ENCODE data around the gene NDOR1.

The NDOR1 gene

GRCh38 chr9:137201205-137201868 is 4.2 kb upstream of the NDOR1 start:
- DNase-seq (ENCODE audit: low read depth in 1 of 2, low spot score in 1 of 2), result peak in 1 of 2 experiments; percentile 22
- TF ChIP-seq GABPA (IDR thresholded peaks at IDR 0.05; ENCODE audit: low read depth) (no peak), POLR2AphosphoS5 (IDR thresholded peaks at IDR 0.05; ENCODE audit: low read depth) (no peak), SPI1 (IDR thresholded peaks at IDR 0.05; ENCODE audit: borderline replicate concordance, low read depth) (no peak)
- TF ChIP-seq, protein P1, sequence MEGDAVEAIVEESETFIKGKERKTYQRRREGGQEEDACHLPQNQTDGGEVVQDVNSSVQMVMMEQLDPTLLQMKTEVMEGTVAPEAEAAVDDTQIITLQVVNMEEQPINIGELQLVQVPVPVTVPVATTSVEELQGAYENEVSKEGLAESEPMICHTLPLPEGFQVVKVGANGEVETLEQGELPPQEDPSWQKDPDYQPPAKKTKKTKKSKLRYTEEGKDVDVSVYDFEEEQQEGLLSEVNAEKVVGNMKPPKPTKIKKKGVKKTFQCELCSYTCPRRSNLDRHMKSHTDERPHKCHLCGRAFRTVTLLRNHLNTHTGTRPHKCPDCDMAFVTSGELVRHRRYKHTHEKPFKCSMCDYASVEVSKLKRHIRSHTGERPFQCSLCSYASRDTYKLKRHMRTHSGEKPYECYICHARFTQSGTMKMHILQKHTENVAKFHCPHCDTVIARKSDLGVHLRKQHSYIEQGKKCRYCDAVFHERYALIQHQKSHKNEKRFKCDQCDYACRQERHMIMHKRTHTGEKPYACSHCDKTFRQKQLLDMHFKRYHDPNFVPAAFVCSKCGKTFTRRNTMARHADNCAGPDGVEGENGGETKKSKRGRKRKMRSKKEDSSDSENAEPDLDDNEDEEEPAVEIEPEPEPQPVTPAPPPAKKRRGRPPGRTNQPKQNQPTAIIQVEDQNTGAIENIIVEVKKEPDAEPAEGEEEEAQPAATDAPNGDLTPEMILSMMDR (IDR thresholded peaks at IDR 0.05; ENCODE audit: insufficient read depth, low read length), result no peak
- TF ChIP-seq, protein P2, sequence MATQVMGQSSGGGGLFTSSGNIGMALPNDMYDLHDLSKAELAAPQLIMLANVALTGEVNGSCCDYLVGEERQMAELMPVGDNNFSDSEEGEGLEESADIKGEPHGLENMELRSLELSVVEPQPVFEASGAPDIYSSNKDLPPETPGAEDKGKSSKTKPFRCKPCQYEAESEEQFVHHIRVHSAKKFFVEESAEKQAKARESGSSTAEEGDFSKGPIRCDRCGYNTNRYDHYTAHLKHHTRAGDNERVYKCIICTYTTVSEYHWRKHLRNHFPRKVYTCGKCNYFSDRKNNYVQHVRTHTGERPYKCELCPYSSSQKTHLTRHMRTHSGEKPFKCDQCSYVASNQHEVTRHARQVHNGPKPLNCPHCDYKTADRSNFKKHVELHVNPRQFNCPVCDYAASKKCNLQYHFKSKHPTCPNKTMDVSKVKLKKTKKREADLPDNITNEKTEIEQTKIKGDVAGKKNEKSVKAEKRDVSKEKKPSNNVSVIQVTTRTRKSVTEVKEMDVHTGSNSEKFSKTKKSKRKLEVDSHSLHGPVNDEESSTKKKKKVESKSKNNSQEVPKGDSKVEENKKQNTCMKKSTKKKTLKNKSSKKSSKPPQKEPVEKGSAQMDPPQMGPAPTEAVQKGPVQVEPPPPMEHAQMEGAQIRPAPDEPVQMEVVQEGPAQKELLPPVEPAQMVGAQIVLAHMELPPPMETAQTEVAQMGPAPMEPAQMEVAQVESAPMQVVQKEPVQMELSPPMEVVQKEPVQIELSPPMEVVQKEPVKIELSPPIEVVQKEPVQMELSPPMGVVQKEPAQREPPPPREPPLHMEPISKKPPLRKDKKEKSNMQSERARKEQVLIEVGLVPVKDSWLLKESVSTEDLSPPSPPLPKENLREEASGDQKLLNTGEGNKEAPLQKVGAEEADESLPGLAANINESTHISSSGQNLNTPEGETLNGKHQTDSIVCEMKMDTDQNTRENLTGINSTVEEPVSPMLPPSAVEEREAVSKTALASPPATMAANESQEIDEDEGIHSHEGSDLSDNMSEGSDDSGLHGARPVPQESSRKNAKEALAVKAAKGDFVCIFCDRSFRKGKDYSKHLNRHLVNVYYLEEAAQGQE (IDR thresholded peaks at IDR 0.05; ENCODE audit: insufficient replicate concordance, low read depth), result no peak
- Histone ChIP-seq H3K4me3 (replicated peaks; ENCODE audit: insufficient read depth, low read length) (peak overlapping the region; percentile 62), H3K27me3 (ENCODE audit: insufficient read depth, poor library complexity, severe bottlenecking) (no peaks in the 10 kb centered on the region), H3K27ac (replicated peaks) (peak overlapping the region; percentile 74)

- no peak for DNase-seq (ENCODE audit: low read depth in 1 of 2, low spot score in 1 of 2)
- Histone ChIP-seq H3K27ac (replicated peaks) (no peak overlapping the region), H3K4me3 (replicated peaks; ENCODE audit: insufficient read depth, low read length) (no peak overlapping the region), H3K27me3 (ENCODE audit: insufficient read depth, poor library complexity, severe bottlenecking) (no peaks in the 10 kb centered on the region)
- TF ChIP-seq, protein P2 (IDR thresholded peaks at IDR 0.05; ENCODE audit: insufficient replicate concordance, low read depth), result no peak
- TF ChIP-seq SPI1 (IDR thresholded peaks at IDR 0.05; ENCODE audit: borderline replicate concordance, low read depth) (no peak), POLR2AphosphoS5 (IDR thresholded peaks at IDR 0.05; ENCODE audit: low read depth) (no peak), GABPA (IDR thresholded peaks at IDR 0.05; ENCODE audit: low read depth) (no peak)
- TF ChIP-seq, protein P1 (IDR thresholded peaks at IDR 0.05; ENCODE audit: insufficient read depth, low read length), result no peak
These were observed 2.5 kb upstream of the NDOR1 start for GRCh38 chr9:137202966-137203365.

- TF ChIP-seq POLR2AphosphoS5 (IDR thresholded peaks at IDR 0.05; ENCODE audit: low read depth) (no peak), GABPA (IDR thresholded peaks at IDR 0.05; ENCODE audit: low read depth) (no peak), SPI1 (IDR thresholded peaks at IDR 0.05; ENCODE audit: borderline replicate concordance, low read depth) (no peak)
- TF ChIP-seq, protein P2 (IDR thresholded peaks at IDR 0.05; ENCODE audit: insufficient replicate concordance, low read depth), result no peak
- TF ChIP-seq, protein P1 (IDR thresholded peaks at IDR 0.05; ENCODE audit: insufficient read depth, low read length), result no peak
- Histone ChIP-seq H3K27me3 (ENCODE audit: insufficient read depth, poor library complexity, severe bottlenecking) (no peaks in the 10 kb centered on the region), H3K4me3 (replicated peaks; ENCODE audit: insufficient read depth, low read length) (peak overlapping the region; percentile 96), H3K27ac (replicated peaks) (peak overlapping the region; percentile 80)
- no peak for DNase-seq (ENCODE audit: low read depth in 1 of 2, low spot score in 1 of 2)
These were observed 772 bp upstream of the NDOR1 start for GRCh38 chr9:137204731-137205125.

Data from HL-60 (cell line).